Transverse colon (tissue), 4 donors: ENCODE data around the gene THAP7.

Experiments used
- EP300 ChIP-seq: sonication (generic); formaldehyde crosslinking; IDR thresholded peaks from one replicate; pipeline ENCODE4 v1.6.1; 2017; ENCODE audit warnings: antibody characterized with exemption, low read depth
- POLR2AphosphoS5 ChIP-seq, 3 donors: sonication (generic); formaldehyde crosslinking; IDR thresholded peaks; one replicate each; pipeline ENCODE4 v1.6.1; 2016; ENCODE audit warnings: antibody characterized with exemption in 3 of 3
- TF ChIP-seq, protein P1 (sequence below), 5 experiments: fragments of 200-600 bp in 3 of 5; fragments of 450-650 bp in 2 of 5; sonication (generic) in 3 of 5; IDR thresholded peaks; 1 replicate in 2 of 5; 2 replicates in 3 of 5; pipeline ENCODE4 v1.5.1; 2016 to 2017; ENCODE audit warnings: antibody characterized with exemption in 5 of 5, inconsistent platforms in 3 of 5, mild to moderate bottlenecking in 2 of 5, moderate library complexity in 1 of 5

DNA sequence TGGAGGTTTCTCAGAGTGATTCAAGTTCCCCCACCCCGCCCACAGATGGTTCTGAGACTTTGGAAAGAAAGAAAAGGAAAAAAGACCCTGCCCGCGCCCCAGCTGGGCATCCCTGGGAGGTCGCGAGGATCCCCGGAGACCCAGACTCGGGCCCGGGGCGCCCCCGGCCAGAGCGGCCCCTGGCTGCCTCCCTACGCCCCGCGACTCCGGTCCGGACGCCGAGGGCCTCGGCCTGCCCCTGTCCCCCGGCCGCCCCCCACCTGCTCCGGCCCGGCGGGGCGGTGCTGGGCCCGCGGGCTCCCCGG, 37.2 kb downstream of the THAP7 start:
- TF ChIP-seq POLR2AphosphoS5 (IDR thresholded peaks at IDR 0.05) (no peak), EP300 (no peak)
- TF ChIP-seq, protein P1, sequence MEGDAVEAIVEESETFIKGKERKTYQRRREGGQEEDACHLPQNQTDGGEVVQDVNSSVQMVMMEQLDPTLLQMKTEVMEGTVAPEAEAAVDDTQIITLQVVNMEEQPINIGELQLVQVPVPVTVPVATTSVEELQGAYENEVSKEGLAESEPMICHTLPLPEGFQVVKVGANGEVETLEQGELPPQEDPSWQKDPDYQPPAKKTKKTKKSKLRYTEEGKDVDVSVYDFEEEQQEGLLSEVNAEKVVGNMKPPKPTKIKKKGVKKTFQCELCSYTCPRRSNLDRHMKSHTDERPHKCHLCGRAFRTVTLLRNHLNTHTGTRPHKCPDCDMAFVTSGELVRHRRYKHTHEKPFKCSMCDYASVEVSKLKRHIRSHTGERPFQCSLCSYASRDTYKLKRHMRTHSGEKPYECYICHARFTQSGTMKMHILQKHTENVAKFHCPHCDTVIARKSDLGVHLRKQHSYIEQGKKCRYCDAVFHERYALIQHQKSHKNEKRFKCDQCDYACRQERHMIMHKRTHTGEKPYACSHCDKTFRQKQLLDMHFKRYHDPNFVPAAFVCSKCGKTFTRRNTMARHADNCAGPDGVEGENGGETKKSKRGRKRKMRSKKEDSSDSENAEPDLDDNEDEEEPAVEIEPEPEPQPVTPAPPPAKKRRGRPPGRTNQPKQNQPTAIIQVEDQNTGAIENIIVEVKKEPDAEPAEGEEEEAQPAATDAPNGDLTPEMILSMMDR (IDR thresholded peaks at IDR 0.05) = no peak
